ENCODE measurements around the gene AGBL4. TPM values are rescaled to one million over a fixed set of nuclear protein-coding genes. Genes with fewer than 3 reads are reported as not detected.

The AGBL4 gene
- total and polyA plus RNA-seq, 9 of the 15 experiments (the other 6 are each of a cell fraction or from before 2014, with no cell fraction given) = 0.11 TPM; not detected in 7

- TF ChIP-seq ZBTB11 (CRISPR knock-in tag; IDR thresholded peaks at IDR 0.05) (no peak), NCOA1 (IDR thresholded peaks at IDR 0.05; ENCODE audit: low read depth) (no peak), ZNF277 (CRISPR knock-in tag; IDR thresholded peaks at IDR 0.05; ENCODE audit: borderline replicate concordance) (no peak), GABPA (tag; conservative IDR thresholded peaks at IDR 0.05; ENCODE audit: low read depth) (no peak), ESRRB (CRISPR knock-in tag; IDR thresholded peaks at IDR 0.05; ENCODE audit: borderline replicate concordance) (no peak), ZNF583 (CRISPR knock-in tag; IDR thresholded peaks at IDR 0.05) (no peak), ZNF146 (CRISPR knock-in tag; IDR thresholded peaks at IDR 0.05; ENCODE audit: unreplicated experiment) (no peak)
These were observed 1215.3 kb downstream of the AGBL4 start (continued) for GRCh38 chr1:48808496-48808895.
